ENCODE measurements around the gene ITFG1.
"Not testable (repeated sequence)": the region's sequence is repeated elsewhere in the genome, so short reads cannot be mapped to it uniquely, and the experiment has no call there.

The ITFG1 gene

DNA sequence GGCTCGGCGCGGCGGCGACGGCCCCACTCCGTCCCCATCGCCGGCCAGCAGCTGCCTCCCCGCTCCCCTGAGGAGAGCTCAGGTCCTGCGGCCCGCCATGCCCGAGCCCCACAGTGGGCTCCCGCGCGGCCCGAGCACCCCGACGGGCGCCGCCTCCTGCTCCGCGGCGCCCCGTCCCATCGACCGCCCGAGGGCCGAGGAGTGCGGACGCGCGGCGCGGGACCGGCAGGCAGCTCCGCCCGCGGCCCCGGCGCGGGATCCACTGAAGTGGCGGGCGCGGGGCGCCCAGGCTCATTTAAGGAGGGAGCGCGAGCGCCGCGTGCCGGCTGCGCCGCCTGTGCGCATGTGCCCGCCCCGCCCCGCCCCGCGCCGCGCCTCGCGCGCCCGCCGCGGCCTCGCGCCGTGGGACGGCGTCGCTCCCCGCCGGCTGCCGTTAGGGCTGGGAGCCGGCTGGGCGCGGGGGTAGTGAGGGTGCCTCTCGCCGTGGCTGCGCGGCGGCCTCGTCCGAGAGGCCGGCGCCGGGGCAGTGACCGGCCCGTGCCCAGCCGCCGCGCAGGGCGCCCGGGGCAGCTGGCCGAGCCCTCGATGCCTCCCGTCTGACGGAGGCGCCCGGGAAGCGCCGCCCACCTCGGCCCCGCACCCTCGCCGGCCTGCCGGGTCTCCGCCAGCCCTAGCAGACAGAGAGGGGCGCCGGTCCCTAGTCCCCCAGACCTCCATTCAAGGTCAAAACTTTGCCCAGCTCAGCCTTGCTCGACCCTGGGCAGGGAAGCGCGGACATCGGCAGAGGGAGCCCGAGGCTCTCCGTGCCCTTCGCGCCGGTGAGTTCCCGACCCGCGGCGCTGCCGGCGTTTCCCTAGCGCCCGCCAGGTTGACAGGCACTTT, 316.9 kb downstream of the ITFG1 start, which contains the start of gene NETO2:
NETO2 (minus strand) TSS at position 269 of the 882 bp plus-strand sequence. CDS start 333 bp downstream, outside the sequence.
- Mint-ChIP-seq H3K4me3 (peak within 1 kb of the TSS; percentile 91), H3K36me3 (no peaks in the 10 kb centered on the region), H3K9me3 (no peaks in the 10 kb centered on the region), H3K27ac (no peak within 1 kb of the TSS), H3K27me3 (no peaks in the 10 kb centered on the region), H3K4me1 (peaks cover 13% of the 10 kb centered on the region)
- DNase-seq (ENCODE audit: low spot score in 2 of 2) (peak; percentile 63 to 86), ATAC-seq (ENCODE audit: low read depth) (peak; percentile 72)

DNA sequence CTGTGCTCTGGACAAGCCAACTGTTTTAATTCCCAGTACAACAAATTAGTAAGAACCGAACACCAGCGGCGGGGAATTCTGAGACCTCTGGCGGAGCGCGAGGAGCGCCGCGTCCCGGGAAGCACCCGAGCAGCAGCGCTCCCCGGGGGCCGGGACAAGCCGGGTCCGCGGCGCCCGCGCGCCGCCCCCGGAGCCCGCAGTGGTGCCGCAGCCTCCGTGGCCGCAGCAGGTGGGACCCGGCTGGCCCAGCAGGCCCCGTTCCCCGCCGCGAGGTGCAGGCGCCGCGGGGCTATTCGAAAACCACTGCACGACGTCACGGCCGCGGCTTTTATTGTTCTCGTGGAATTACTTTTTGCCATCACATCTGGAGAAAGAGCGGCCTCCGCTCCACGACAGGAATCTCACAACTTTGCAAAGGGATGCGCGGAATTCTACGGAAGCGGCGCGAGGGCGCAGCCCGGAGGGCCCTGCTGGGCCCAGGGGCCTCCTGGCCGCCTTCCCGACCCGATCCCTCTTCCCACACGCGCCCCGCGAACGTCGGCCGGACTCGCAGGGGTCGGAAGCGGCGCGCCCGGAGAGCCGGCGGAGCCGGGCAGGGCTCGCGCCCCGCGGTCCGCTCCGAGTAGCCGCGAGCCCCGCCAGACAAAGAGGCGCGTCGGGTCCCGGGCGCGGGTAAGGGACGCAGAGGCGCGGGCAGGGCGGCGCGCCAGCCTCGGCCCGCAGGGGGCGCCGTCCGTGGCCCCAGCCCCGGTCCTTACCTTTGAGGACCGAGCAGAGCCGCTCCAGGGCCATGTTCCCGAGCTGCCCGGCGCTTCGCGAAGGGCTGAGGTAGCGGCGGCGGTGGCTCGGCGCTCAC, 317.8 kb downstream of the ITFG1 start:
- no peaks in the 10 kb centered on the region for H3K27me3 Mint-ChIP-seq
- ATAC-seq (ENCODE audit: low read depth) = peak; percentile 68
- peak in 1 of 2 donors; percentile 73 for DNase-seq (ENCODE audit: low spot score in 2 of 2)
- H3K9me3 Mint-ChIP-seq = no peaks in the 10 kb centered on the region
- H3K27ac Mint-ChIP-seq = no peak overlapping the region
- H3K36me3 Mint-ChIP-seq = no peaks in the 10 kb centered on the region
- H3K4me1 Mint-ChIP-seq = peaks cover 13% of the 10 kb centered on the region
- peak overlapping the region; percentile 91 for H3K4me3 Mint-ChIP-seq

DNA sequence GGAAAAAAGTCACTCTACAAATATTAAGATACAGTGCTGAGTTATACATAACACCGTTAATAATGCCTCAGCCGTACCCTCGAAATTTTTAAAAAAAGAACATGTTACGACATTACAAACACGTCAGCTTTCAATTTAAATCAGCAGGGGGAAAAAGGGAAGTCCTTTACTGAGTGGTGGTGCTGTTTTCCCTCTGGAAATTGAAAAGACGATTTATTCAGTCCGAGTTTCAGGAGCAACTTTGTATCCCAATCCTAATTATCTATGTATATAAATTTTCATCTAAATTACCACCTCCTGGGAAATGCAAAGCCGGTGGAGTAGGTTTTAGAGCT, 318.4 kb downstream of the ITFG1 start:
- H3K9me3 Mint-ChIP-seq = no peaks in the 10 kb centered on the region
- peaks cover 13% of the 10 kb centered on the region for H3K4me1 Mint-ChIP-seq
- ATAC-seq (ENCODE audit: low read depth) = no peak
- peak in 1 of 2 donors; percentile 2 for DNase-seq (ENCODE audit: low spot score in 2 of 2)
- no peaks in the 10 kb centered on the region for H3K36me3 Mint-ChIP-seq
- no peak overlapping the region for H3K27ac Mint-ChIP-seq
- H3K4me3 Mint-ChIP-seq = peak overlapping the region; percentile 91
- no peaks in the 10 kb centered on the region for H3K27me3 Mint-ChIP-seq

DNA sequence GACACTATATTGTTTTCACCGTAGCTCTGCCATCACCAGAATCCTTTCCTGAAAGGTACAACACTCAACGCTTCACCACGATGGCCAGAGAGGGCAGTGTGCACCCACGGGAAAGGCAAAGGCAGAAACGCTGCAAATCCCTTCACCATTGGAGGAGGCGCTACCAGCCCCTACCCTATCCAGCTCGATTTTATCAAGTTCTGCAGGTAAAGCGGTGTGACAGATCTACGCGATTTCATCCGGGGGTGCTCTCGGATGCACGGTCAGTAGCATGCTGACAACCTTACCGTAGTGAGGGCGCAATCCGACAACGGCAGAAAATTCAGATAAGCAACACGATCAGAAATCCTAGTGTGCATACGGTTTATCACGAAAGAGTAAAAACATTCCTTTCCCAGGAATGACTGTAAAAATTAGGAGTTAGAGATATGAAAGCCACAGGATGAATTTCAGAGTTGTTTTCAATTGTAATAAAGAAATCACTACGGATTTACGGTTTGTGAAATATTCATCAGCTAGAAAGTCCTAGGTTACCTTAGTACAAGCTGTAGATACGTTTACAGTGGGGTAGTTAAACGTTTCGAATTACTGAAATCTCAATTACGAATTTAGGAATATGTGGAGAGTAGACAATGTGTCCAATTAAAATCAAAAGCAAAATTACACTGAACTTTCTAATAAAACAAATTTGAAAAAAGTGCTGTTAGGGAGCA, 318.9 kb downstream of the ITFG1 start:
- Mint-ChIP-seq H3K27me3 (no peaks in the 10 kb centered on the region), H3K4me3 (peak overlapping the region; percentile 91), H3K9me3 (no peaks in the 10 kb centered on the region), H3K36me3 (no peaks in the 10 kb centered on the region), H3K4me1 (peaks cover 13% of the 10 kb centered on the region), H3K27ac (no peak overlapping the region)
- DNase-seq (ENCODE audit: low spot score in 2 of 2) (peak; percentile 71 to 81), ATAC-seq (ENCODE audit: low read depth) (peak; percentile 60)

DNA sequence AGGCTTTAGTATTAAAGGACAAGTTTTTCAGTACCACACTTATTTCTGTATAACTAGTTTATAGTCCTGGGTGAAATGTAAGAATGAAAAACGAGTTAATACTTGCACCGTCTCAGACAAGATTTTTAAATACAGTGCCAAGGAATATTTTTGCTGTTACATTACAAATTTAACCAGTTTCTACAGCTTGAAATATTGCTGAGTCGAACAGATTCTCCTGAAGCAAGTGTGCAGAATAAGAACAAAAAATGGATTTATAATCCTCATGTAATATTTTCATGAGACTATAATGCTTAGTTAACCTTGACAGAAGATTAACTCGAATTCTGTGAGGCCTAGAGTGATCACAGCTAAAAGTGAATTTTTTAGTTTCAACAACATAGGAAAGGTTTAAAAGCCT, 320.2 kb downstream of the ITFG1 start:
- ATAC-seq (ENCODE audit: low read depth) = no peak
- Mint-ChIP-seq H3K4me1 (peaks cover 13% of the 10 kb centered on the region), H3K27me3 (no peaks in the 10 kb centered on the region), H3K36me3 (no peaks in the 10 kb centered on the region), H3K9me3 (no peaks in the 10 kb centered on the region), H3K4me3 (no peak overlapping the region), H3K27ac (no peak overlapping the region)
- no peak for DNase-seq (ENCODE audit: low spot score in 2 of 2)

DNA sequence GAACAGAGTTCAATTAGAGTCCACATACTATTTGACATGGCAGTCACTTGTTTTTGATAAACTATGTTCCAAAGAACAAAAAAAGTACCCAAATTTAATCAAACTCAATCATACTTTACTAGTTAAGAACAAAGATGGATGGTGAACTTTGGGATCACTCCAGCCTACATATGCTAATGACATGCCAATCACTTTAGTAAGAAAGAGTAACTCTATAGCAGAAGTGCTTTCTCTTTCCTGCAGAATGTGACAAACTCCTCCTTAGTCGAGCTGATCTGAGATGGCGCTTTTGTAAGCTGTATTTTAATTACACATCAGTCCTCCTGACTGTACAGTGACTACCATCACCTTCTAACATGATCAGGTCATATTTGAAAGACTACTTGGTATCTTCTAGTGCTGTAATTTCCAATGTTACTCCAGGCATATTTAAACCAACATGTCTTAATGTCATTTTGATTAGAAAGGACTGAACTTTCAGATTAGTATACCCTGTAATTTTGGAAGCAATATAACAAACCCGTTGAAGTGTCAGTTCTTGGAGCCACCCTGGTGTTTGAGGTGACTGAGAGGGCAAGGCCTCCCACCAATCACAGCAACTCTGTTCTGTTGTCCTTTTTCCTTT, 321.2 kb downstream of the ITFG1 start:
- DNase-seq (ENCODE audit: low spot score in 2 of 2) = no peak
- peaks cover 12% of the 10 kb centered on the region for H3K4me1 Mint-ChIP-seq
- no peaks in the 10 kb centered on the region for H3K36me3 Mint-ChIP-seq
- H3K4me3 Mint-ChIP-seq = no peak overlapping the region
- no peaks in the 10 kb centered on the region for H3K27me3 Mint-ChIP-seq
- ATAC-seq (ENCODE audit: low read depth) = no peak
- H3K9me3 Mint-ChIP-seq = no peaks in the 10 kb centered on the region
- no peak overlapping the region for H3K27ac Mint-ChIP-seq

DNA sequence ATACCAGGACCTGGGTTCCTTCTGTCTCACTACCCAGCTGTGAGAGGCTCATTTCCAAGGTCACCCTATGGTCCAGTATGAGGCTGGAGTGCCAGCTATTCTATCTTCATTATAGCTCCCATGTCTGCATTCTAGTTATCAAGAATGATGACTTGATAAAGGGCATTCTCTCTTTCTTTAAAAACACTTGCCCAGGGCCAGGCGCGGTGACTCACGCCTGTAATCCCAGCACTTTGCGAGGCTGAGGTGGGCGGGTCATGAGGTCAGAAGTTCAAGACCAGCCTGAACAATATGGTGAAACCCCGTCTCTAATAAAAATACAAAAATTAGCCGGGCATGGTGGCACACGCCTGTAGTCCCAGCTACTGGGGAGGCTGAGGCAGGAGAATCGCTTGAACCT, 322.9 kb downstream of the ITFG1 start:
- DNase-seq (ENCODE audit: low spot score in 2 of 2); H3K9me3 Mint-ChIP-seq; H3K27me3 Mint-ChIP-seq; H3K36me3 Mint-ChIP-seq; ATAC-seq (ENCODE audit: low read depth); H3K4me3 Mint-ChIP-seq; H3K4me1 Mint-ChIP-seq: not testable (repeated sequence)
- peak overlapping the region; percentile 58 for H3K27ac Mint-ChIP-seq

DNA sequence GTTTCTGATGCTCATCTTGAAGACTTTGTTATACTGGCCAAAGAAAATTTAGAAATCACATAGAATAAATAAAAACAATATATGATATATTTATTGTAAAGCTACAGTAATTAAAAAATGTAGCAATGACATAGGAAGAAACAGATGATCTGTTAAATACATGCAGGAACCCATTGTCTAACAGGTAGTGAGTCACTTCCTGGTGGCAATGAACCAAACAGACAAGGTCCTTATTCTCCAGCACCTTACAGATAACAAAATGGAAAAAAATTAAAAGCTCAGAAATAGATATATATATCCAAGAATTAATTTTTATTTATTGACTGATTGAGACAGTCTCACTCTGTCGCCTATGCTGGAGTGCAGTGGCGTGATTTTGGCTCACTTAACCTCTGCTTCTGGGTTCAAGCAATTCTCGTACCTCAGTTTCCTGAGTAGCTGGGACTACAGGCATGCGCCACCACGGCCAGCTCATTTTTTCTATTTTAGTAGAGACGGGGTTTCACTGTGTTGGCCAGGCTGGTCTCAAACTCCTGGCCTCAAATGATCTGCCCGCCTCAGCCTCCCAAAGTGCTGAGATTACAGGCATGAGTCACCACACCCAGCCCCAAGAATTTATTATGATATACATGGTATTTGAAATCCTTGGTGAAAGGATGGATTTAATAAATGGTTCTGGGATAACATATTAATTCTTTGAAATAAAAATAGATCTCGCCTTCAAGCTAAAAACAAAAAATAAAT, 324.6 kb downstream of the ITFG1 start:
- H3K4me3 Mint-ChIP-seq = no peak overlapping the region
- H3K27me3 Mint-ChIP-seq = no peaks in the 10 kb centered on the region
- H3K36me3 Mint-ChIP-seq = peaks cover 2% of the 10 kb centered on the region
- no peak overlapping the region for H3K27ac Mint-ChIP-seq
- no peaks in the 10 kb centered on the region for H3K9me3 Mint-ChIP-seq
- H3K4me1 Mint-ChIP-seq = no peaks in the 10 kb centered on the region
- ATAC-seq (ENCODE audit: low read depth) = no peak
- DNase-seq (ENCODE audit: low spot score in 2 of 2) = no peak

DNA sequence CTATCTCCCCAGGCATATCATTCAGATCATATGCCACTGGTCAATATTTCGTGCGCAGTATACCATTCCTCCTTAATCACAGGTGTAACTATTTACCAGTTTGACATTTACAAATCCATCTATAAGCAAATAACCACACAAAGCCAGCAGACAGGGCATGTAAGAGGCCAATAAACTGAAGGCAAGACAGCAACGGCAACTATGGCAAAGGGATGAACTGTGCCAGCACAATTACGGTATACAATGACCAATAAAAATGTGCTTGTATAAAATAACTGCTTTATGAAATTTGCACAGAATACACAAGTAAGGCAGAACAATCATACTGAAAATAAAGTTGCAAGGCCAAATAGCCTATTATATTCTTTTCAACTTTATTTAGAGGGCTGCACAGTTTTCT, 326.3 kb downstream of the ITFG1 start:
- Mint-ChIP-seq H3K4me3 (no peak overlapping the region), H3K36me3 (peaks cover 4% of the 10 kb centered on the region), H3K27me3 (no peaks in the 10 kb centered on the region), H3K9me3 (no peaks in the 10 kb centered on the region), H3K4me1 (no peaks in the 10 kb centered on the region), H3K27ac (no peak overlapping the region)
- DNase-seq (ENCODE audit: low spot score in 2 of 2) = no peak
- no peak for ATAC-seq (ENCODE audit: low read depth)

DNA sequence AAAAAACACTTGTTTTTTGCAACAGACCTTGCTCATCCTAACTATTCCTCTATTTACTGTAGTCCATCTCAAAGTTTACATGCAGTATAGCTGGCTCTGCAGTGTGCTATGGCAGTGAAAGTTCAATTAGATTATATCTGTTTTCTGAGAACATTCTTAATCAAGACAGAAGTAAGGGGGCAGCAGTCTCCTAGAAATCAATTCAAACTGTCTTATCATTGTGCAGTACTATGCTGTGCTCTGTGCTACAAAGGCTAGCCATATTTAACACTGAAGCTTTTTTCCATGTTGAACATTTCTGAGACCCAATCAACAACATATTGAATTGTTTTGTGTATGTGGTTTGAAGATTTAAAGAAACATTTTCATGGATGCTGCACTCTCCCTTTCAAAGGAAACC, 328.6 kb downstream of the ITFG1 start:
- peaks cover 5% of the 10 kb centered on the region for H3K36me3 Mint-ChIP-seq
- H3K9me3 Mint-ChIP-seq = no peaks in the 10 kb centered on the region
- H3K27me3 Mint-ChIP-seq = no peaks in the 10 kb centered on the region
- DNase-seq (ENCODE audit: low spot score in 2 of 2) (no peak), ATAC-seq (ENCODE audit: low read depth) (no peak)
- H3K4me3 Mint-ChIP-seq = no peak overlapping the region
- no peak overlapping the region for H3K27ac Mint-ChIP-seq
- no peaks in the 10 kb centered on the region for H3K4me1 Mint-ChIP-seq

DNA sequence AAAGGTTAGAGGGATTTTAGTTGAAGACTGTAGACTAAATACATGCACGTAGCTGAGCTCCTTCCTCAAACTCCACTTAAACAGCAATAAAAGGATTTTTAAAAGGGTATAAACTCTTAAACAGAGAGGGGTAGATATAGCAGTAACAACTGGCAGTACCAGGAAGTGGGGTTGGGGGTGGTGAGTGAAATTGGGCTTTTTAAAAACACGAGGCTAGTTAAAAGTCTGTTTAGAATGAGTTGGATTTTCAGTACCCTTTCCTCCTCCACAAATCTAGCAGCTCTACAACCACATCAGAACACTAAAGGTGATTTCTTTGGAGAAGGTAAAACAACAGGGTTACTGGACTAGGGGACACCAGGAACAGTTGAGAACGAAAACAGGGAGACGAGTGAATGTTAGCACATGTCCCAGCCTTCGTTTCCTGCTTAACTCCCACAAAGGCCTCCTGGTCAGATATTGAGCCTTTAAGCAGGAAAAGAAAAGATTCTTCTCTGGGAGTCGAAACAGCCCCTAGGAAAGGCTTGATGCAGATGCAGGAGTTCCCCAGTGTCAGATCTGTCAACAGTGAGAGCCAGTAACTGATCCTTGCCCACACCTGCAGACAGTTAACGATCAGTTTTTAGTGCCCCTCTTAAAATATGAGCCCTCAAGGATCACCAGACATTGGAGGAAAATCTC, 331.0 kb downstream of the ITFG1 start:
- ATAC-seq (ENCODE audit: low read depth) (no peak), DNase-seq (ENCODE audit: low spot score in 2 of 2) (no peak)
- Mint-ChIP-seq H3K4me3 (no peak overlapping the region), H3K27me3 (no peaks in the 10 kb centered on the region), H3K36me3 (peaks cover 8% of the 10 kb centered on the region), H3K27ac (no peak overlapping the region), H3K9me3 (no peaks in the 10 kb centered on the region), H3K4me1 (no peaks in the 10 kb centered on the region)

DNA sequence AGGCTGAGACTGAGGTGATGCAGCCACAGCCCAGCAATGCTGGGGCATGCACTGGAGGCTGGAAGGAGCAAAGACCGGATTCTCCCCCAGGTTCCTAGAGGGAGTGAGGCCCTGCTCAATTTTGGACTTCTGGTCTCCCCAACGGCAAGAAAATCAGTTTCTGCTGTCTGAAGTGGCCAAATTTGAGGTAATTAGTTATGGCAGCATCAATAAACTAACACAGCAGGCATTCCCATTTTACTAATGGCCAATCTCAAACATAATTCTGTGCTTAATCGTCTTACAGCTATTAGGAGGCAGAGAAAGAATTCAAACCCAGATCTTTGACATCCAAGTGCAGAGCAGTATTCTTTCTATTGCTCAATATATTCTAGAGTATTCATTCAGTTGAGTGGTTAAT, 333.3 kb downstream of the ITFG1 start:
- Mint-ChIP-seq H3K27me3 (no peaks in the 10 kb centered on the region), H3K9me3 (no peaks in the 10 kb centered on the region), H3K36me3 (peaks cover 6% of the 10 kb centered on the region), H3K4me3 (no peak overlapping the region), H3K27ac (no peak overlapping the region), H3K4me1 (no peaks in the 10 kb centered on the region)
- no peak for ATAC-seq (ENCODE audit: low read depth)
- DNase-seq (ENCODE audit: low spot score in 2 of 2) = no peak

DNA sequence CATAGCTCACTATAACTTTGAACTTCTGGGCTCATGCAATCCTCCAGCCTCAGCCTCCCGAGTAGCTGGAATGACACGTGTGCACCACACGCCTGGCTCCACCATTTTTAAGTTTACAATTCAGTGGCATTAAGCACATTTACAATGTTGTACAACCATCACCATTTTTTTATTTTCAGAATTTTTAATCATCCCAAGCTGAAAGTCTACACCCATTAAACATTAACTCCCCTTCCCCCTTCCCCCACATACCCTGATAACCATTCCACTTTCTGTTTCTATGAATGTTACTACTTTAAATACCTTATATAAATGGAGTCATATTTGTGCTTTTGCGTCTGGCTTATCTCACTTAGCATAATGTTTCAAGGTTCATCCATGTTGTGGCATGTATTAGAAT, 335.1 kb downstream of the ITFG1 start:
- H3K27ac Mint-ChIP-seq = no peak overlapping the region
- no peaks in the 10 kb centered on the region for H3K27me3 Mint-ChIP-seq
- H3K9me3 Mint-ChIP-seq = no peaks in the 10 kb centered on the region
- no peak overlapping the region for H3K4me3 Mint-ChIP-seq
- peaks cover 5% of the 10 kb centered on the region for H3K36me3 Mint-ChIP-seq
- H3K4me1 Mint-ChIP-seq = no peaks in the 10 kb centered on the region
- ATAC-seq (ENCODE audit: low read depth) = no peak
- no peak for DNase-seq (ENCODE audit: low spot score in 2 of 2)

Data from memory B cell (primary cell).